Immature natural killer cell (primary cell): Measurements from ENCODE around the gene WDR7. TPM values are rescaled to one million over a fixed set of nuclear protein-coding genes. Genes with fewer than 3 reads are reported as not detected.

Experiments
- DNase-seq, 3 donors: peaks; one replicate each; pipeline ENCODE4 v3.0.0; 2022; ENCODE audit warnings: mixed read lengths in 1 of 3
- H3K27ac Mint-ChIP-seq, 6 donors: one replicate each; pipeline ENCODE4 v1.8.0; 2020; ENCODE audit warnings: mixed read lengths in 6 of 6, mild to moderate bottlenecking in 5 of 6, inconsistent platforms in 4 of 6, moderate library complexity in 3 of 6
- H3K27me3 Mint-ChIP-seq, 3 donors: one replicate each; pipeline ENCODE4 v1.8.0; 2020 to 2021; ENCODE audit warnings: low read depth in 3 of 3, mild to moderate bottlenecking in 3 of 3, mixed read lengths in 3 of 3, moderate library complexity in 3 of 3, inconsistent platforms in 1 of 3
- H3K36me3 Mint-ChIP-seq, 3 donors: one replicate each; pipeline ENCODE4 v1.8.0; 2020; ENCODE audit warnings: mixed read lengths in 3 of 3, inconsistent platforms in 2 of 3, mild to moderate bottlenecking in 2 of 3
- H3K4me1 Mint-ChIP-seq, 2 donors: one replicate each; pipeline ENCODE4 v1.8.0; 2020; ENCODE audit warnings: inconsistent platforms in 2 of 2, mild to moderate bottlenecking in 2 of 2, mixed read lengths in 2 of 2, moderate library complexity in 1 of 2
- H3K4me3 Mint-ChIP-seq, 5 donors: one replicate each; pipeline ENCODE4 v1.8.0; 2020; ENCODE audit warnings: mild to moderate bottlenecking in 5 of 5, mixed read lengths in 5 of 5, inconsistent platforms in 3 of 5, moderate library complexity in 3 of 5
- H3K9me3 Mint-ChIP-seq, 6 donors: one replicate each; pipeline ENCODE4 v1.8.0; 2020; ENCODE audit warnings: mild to moderate bottlenecking in 6 of 6, mixed read lengths in 6 of 6, inconsistent platforms in 4 of 6, moderate library complexity in 3 of 6
- polyA plus RNA-seq, 3 donors: library from polyadenylated mRNA; unstranded; fragments of 300-500 nt; fragmentation: Illumina TruSeq; gene quantifications; one replicate each; pipeline ENCODE4 v1.2.3, GENCODE V29; 2021

The WDR7 gene
- polyA plus RNA-seq, 3 donors from 2014 or later: 18.3 to 38.2 (median 23.3) TPM

GRCh38 chr18:56869189-56869777 is 218.1 kb downstream of the WDR7 start:
- H3K4me3 Mint-ChIP-seq: no peak overlapping the region
- DNase-seq: peak; percentile 7 to 21 (median 9)
- no peaks in the 10 kb centered on the region for H3K9me3 Mint-ChIP-seq
- H3K36me3 Mint-ChIP-seq: no peaks in the 10 kb centered on the region
- H3K27me3 Mint-ChIP-seq: no peaks in the 10 kb centered on the region
- H3K4me1 Mint-ChIP-seq: peaks cover 0 to 12% of the 10 kb centered on the region in 2 donors
- H3K27ac Mint-ChIP-seq: peak overlapping the region in 1 of 6 donors; percentile 46

- H3K9me3 Mint-ChIP-seq: no peaks in the 10 kb centered on the region
- H3K27me3 Mint-ChIP-seq: no peaks in the 10 kb centered on the region
- peaks cover 0 to 12% of the 10 kb centered on the region in 2 donors for H3K4me1 Mint-ChIP-seq
- no peak overlapping the region for H3K27ac Mint-ChIP-seq
- H3K4me3 Mint-ChIP-seq: no peak overlapping the region
- peaks cover 0 to 7% (median 0%) of the 10 kb centered on the region in 3 donors for H3K36me3 Mint-ChIP-seq
- no peak for DNase-seq
Observed at GRCh38 chr18:56870982-56871381, 219.8 kb downstream of the WDR7 start.

GRCh38 chr18:56872140-56872539 is 221.0 kb downstream of the WDR7 start:
- Mint-ChIP-seq H3K4me3 (no peak overlapping the region), H3K36me3 (peaks cover 0 to 11% (median 0%) of the 10 kb centered on the region in 3 donors), H3K9me3 (no peaks in the 10 kb centered on the region), H3K4me1 (peaks cover 0 to 12% of the 10 kb centered on the region in 2 donors), H3K27ac (no peak overlapping the region), H3K27me3 (no peaks in the 10 kb centered on the region)
- no peak for DNase-seq

- Mint-ChIP-seq H3K27me3 (no peaks in the 10 kb centered on the region), H3K4me3 (no peak overlapping the region), H3K36me3 (peaks cover 0 to 11% (median 0%) of the 10 kb centered on the region in 3 donors), H3K9me3 (no peaks in the 10 kb centered on the region), H3K27ac (peak overlapping the region in 1 of 6 donors; percentile 29), H3K4me1 (peaks cover 0 to 12% of the 10 kb centered on the region in 2 donors)
- no peak for DNase-seq
Observed at GRCh38 chr18:56873441-56874140, 222.4 kb downstream of the WDR7 start.

- Mint-ChIP-seq H3K4me3 (no peak overlapping the region), H3K9me3 (no peaks in the 10 kb centered on the region), H3K4me1 (peaks cover 3 to 10% of the 10 kb centered on the region in 2 donors)
Observed at GRCh38 chr18:56878711-56879110, 227.6 kb downstream of the WDR7 start.

GRCh38 chr18:56884511-56884910 is 233.4 kb downstream of the WDR7 start:
- no peak overlapping the region for H3K27ac Mint-ChIP-seq
- DNase-seq: no peak
- no peaks in the 10 kb centered on the region for H3K27me3 Mint-ChIP-seq
- peaks cover 0 to 2% (median 0%) of the 10 kb centered on the region in 6 donors for H3K9me3 Mint-ChIP-seq
- H3K36me3 Mint-ChIP-seq: peaks cover 13 to 38% (median 34%) of the 10 kb centered on the region in 3 donors
- H3K4me3 Mint-ChIP-seq: no peak overlapping the region
- H3K4me1 Mint-ChIP-seq: peaks cover 3 to 6% of the 10 kb centered on the region in 2 donors

More at GRCh38 chr18:56878711-56879110, 227.6 kb downstream of the WDR7 start:
- no peak for DNase-seq
- H3K27ac Mint-ChIP-seq: no peak overlapping the region
- no peaks in the 10 kb centered on the region for H3K27me3 Mint-ChIP-seq
- peaks cover 4 to 31% (median 16%) of the 10 kb centered on the region in 3 donors for H3K36me3 Mint-ChIP-seq

GRCh38 chr18:56888978-56889377 is 237.8 kb downstream of the WDR7 start:
- peaks cover 0 to 2% (median 0%) of the 10 kb centered on the region in 6 donors for H3K9me3 Mint-ChIP-seq
- DNase-seq: no peak
- no peak overlapping the region for H3K4me3 Mint-ChIP-seq
- peaks cover 13 to 22% (median 16%) of the 10 kb centered on the region in 3 donors for H3K36me3 Mint-ChIP-seq
- peaks cover 0 to 1% (median 0%) of the 10 kb centered on the region in 3 donors for H3K27me3 Mint-ChIP-seq
- H3K27ac Mint-ChIP-seq: no peak overlapping the region
- H3K4me1 Mint-ChIP-seq: no peaks in the 10 kb centered on the region

- no peaks in the 10 kb centered on the region for H3K4me1 Mint-ChIP-seq
Observed at GRCh38 chr18:56889621-56890020, 238.5 kb downstream of the WDR7 start.

GRCh38 chr18:56890632-56891031 is 239.5 kb downstream of the WDR7 start:
- H3K27ac Mint-ChIP-seq: no peak overlapping the region
- H3K27me3 Mint-ChIP-seq: peaks cover 0 to 3% (median 0%) of the 10 kb centered on the region in 3 donors
- H3K4me1 Mint-ChIP-seq: no peaks in the 10 kb centered on the region
- H3K9me3 Mint-ChIP-seq: peaks cover 0 to 2% (median 0%) of the 10 kb centered on the region in 6 donors
- peaks cover 7 to 11% (median 11%) of the 10 kb centered on the region in 3 donors for H3K36me3 Mint-ChIP-seq
- H3K4me3 Mint-ChIP-seq: no peak overlapping the region
- no peak for DNase-seq

More at GRCh38 chr18:56889621-56890020, 238.5 kb downstream of the WDR7 start:
- no peak overlapping the region for H3K27ac Mint-ChIP-seq
- peaks cover 0 to 2% (median 0%) of the 10 kb centered on the region in 6 donors for H3K9me3 Mint-ChIP-seq
- H3K4me3 Mint-ChIP-seq: no peak overlapping the region
- peaks cover 7 to 16% (median 13%) of the 10 kb centered on the region in 3 donors for H3K36me3 Mint-ChIP-seq
- peaks cover 0 to 3% (median 0%) of the 10 kb centered on the region in 3 donors for H3K27me3 Mint-ChIP-seq
- DNase-seq: no peak

GRCh38 chr18:56891116-56891515 is 240.0 kb downstream of the WDR7 start:
- no peak for DNase-seq
- Mint-ChIP-seq H3K27me3 (peaks cover 0 to 3% (median 0%) of the 10 kb centered on the region in 3 donors), H3K9me3 (no peaks in the 10 kb centered on the region), H3K4me1 (no peaks in the 10 kb centered on the region), H3K27ac (no peak overlapping the region), H3K4me3 (no peak overlapping the region), H3K36me3 (peaks cover 3 to 8% (median 7%) of the 10 kb centered on the region in 3 donors)

GRCh38 chr18:56891870-56892269 is 240.7 kb downstream of the WDR7 start:
- Mint-ChIP-seq H3K27ac (no peak overlapping the region), H3K36me3 (peaks cover 3 to 8% (median 7%) of the 10 kb centered on the region in 3 donors), H3K4me3 (no peak overlapping the region), H3K4me1 (no peaks in the 10 kb centered on the region), H3K9me3 (no peaks in the 10 kb centered on the region), H3K27me3 (peaks cover 0 to 3% (median 0%) of the 10 kb centered on the region in 3 donors)
- no peak for DNase-seq

GRCh38 chr18:56897122-56897521 is 246.0 kb downstream of the WDR7 start:
- peaks cover 4 to 7% of the 10 kb centered on the region in 2 donors for H3K4me1 Mint-ChIP-seq

GRCh38 chr18:56899660-56900059 is 248.5 kb downstream of the WDR7 start:
- H3K27ac Mint-ChIP-seq: no peak overlapping the region
- H3K9me3 Mint-ChIP-seq: no peaks in the 10 kb centered on the region
- no peaks in the 10 kb centered on the region for H3K27me3 Mint-ChIP-seq
- peaks cover 14 to 18% of the 10 kb centered on the region in 2 donors for H3K4me1 Mint-ChIP-seq
- H3K4me3 Mint-ChIP-seq: no peak overlapping the region
- peaks cover 0 to 7% (median 0%) of the 10 kb centered on the region in 3 donors for H3K36me3 Mint-ChIP-seq
- DNase-seq: no peak

More at GRCh38 chr18:56897122-56897521, 246.0 kb downstream of the WDR7 start:
- H3K4me3 Mint-ChIP-seq: no peak overlapping the region
- no peak for DNase-seq
- no peaks in the 10 kb centered on the region for H3K9me3 Mint-ChIP-seq
- H3K27ac Mint-ChIP-seq: no peak overlapping the region
- H3K36me3 Mint-ChIP-seq: peaks cover 0 to 12% (median 0%) of the 10 kb centered on the region in 3 donors
- peaks cover 0 to 2% (median 0%) of the 10 kb centered on the region in 3 donors for H3K27me3 Mint-ChIP-seq
